HFFc6 (cell line): ENCODE measurements around the gene CERCAM. TPM values are rescaled to one million over a fixed set of nuclear protein-coding genes. Genes with fewer than 3 reads are reported as not detected.
A peak's percentile ranks its signal among the peaks of the same experiment; 100 is the strongest.
"Not testable (repeated sequence)": the region's sequence is repeated elsewhere in the genome, so short reads cannot be mapped to it uniquely, and the experiment has no call there.

ENCODE experiments used
- DNase-seq: peaks from one replicate; pipeline ENCODE4 v3.0.0-alpha.2; 2018
- H3K27ac Mint-ChIP-seq: 2 replicates; pipeline ENCODE4 v1.8.0; 2020; ENCODE audit warnings: mild to moderate bottlenecking, mixed read lengths
- H3K27me3 Mint-ChIP-seq: 2 replicates; pipeline ENCODE4 v1.8.0; 2021; ENCODE audit warnings: mild to moderate bottlenecking, moderate library complexity, mixed read lengths; ENCODE audit not compliant: insufficient read depth
- H3K36me3 Mint-ChIP-seq: 2 replicates; pipeline ENCODE4 v1.8.0; 2021; ENCODE audit warnings: low read depth, mixed read lengths
- H3K4me1 Mint-ChIP-seq: 2 replicates; pipeline ENCODE4 v1.8.0; 2020; ENCODE audit warnings: low read depth, mixed read lengths
- H3K4me3 Mint-ChIP-seq: 2 replicates; pipeline ENCODE4 v1.8.0; 2020; ENCODE audit warnings: mild to moderate bottlenecking, moderate library complexity, mixed read lengths
- H3K9me3 Mint-ChIP-seq: 2 replicates; pipeline ENCODE4 v1.8.0; 2020; ENCODE audit warnings: mild to moderate bottlenecking, mixed read lengths
- total RNA-seq, 6 experiments: library from RNA; stranded (reverse); fragmentation: NEBNext Ultra II Directional; extraction: Animal tissue kit (Norgen Biotek cat#: 25700); gene quantifications; 2 replicates in 1 of 6; 3 replicates in 5 of 6; pipeline ENCODE4 v1.2.3, GENCODE V29; 2021
- TF ChIP-seq, protein P1 (sequence below): fragments of 200-600 bp; sonication (generic); IDR thresholded peaks from 2 replicates; pipeline ENCODE4 v1.5.0; 2021; ENCODE audit warnings: antibody characterized with exemption, mild to moderate bottlenecking

The CERCAM gene
- total RNA-seq, 6 experiments from 2014 or later, result 125 to 172 (median 136) TPM

DNA sequence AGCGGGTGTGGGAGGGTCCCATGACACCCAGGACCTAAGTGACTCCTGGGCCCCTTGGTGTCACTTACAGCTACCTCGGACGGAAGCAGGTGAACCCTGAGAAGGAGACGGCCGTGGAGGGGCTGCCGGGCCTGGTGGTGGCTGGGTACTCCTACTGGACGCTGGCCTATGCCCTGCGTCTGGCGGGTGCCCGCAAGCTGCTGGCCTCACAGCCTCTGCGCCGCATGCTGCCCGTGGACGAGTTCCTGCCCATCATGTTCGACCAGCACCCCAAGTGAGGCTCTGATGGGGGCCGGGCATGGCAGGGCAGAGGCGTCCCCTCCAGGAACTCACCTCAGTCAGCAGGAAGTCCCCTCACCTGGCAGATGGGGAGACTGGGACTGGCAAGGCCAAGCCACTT, 13.7 kb downstream of the CERCAM start:
- H3K27me3 Mint-ChIP-seq, result no peaks in the 10 kb centered on the region
- H3K4me3 Mint-ChIP-seq, result no peak overlapping the region
- peaks cover 8% of the 10 kb centered on the region; the same call in 1 of the 2 replicates for H3K36me3 Mint-ChIP-seq
- no peaks in the 10 kb centered on the region for H3K9me3 Mint-ChIP-seq
- H3K27ac Mint-ChIP-seq, result no peak overlapping the region
- no peaks in the 10 kb centered on the region for H3K4me1 Mint-ChIP-seq
- no peak for DNase-seq
- TF ChIP-seq, protein P1, sequence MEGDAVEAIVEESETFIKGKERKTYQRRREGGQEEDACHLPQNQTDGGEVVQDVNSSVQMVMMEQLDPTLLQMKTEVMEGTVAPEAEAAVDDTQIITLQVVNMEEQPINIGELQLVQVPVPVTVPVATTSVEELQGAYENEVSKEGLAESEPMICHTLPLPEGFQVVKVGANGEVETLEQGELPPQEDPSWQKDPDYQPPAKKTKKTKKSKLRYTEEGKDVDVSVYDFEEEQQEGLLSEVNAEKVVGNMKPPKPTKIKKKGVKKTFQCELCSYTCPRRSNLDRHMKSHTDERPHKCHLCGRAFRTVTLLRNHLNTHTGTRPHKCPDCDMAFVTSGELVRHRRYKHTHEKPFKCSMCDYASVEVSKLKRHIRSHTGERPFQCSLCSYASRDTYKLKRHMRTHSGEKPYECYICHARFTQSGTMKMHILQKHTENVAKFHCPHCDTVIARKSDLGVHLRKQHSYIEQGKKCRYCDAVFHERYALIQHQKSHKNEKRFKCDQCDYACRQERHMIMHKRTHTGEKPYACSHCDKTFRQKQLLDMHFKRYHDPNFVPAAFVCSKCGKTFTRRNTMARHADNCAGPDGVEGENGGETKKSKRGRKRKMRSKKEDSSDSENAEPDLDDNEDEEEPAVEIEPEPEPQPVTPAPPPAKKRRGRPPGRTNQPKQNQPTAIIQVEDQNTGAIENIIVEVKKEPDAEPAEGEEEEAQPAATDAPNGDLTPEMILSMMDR, result no peak

GRCh38 chr9:128435611-128436010, 15.0 kb downstream of the CERCAM start:
- TF ChIP-seq, protein P1, result no peak
- no peaks in the 10 kb centered on the region for H3K4me1 Mint-ChIP-seq
- no peaks in the 10 kb centered on the region for H3K27me3 Mint-ChIP-seq
- no peak for DNase-seq
- no peaks in the 10 kb centered on the region for H3K9me3 Mint-ChIP-seq
- no peak overlapping the region for H3K4me3 Mint-ChIP-seq
- H3K36me3 Mint-ChIP-seq, result peaks cover 8% of the 10 kb centered on the region; the same call in 1 of the 2 replicates
- H3K27ac Mint-ChIP-seq, result no peak overlapping the region

DNA sequence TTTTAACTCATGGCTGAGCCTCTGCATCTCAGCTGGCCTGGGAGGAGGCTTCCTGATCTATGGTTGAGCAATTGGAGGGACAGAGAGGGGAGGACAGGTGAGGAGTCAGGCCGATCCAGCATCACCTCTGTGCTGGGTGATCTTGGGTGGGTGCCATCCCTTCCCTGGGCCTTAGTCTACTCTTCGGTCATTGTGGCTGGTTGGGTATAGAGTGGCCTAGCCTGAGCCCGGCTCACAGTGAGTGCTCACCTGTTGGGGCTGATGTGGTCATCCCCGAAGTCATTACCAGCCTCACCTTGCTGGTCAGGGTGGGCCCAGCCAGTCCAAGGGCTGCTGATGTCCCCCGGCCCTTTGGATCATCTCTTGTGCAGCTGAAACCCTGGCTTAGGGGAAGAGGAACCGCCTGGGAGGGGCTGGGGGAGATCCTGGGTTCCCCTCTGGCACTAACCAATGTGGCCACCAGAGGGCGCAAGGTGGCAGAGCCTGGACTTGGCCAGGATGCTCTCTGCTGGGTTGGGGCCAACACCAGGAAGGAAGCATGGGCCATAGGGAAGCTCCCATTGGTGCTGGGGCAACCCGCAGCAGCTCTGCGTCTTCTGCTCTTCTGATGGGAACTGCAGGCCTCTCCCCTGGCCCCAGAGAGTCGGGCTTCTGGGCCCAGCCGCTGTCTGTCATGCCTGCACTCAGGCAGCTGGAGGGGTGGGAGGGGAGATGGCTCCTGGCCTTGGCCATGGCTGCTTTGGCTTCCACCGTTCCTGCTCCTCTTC, 17.9 kb downstream of the CERCAM start:
- no peak overlapping the region for H3K27ac Mint-ChIP-seq
- no peak overlapping the region for H3K4me3 Mint-ChIP-seq
- peak; percentile 55 for DNase-seq
- H3K27me3 Mint-ChIP-seq, result no peaks in the 10 kb centered on the region; the same call in 1 of the 2 replicates
- no peaks in the 10 kb centered on the region for H3K4me1 Mint-ChIP-seq
- H3K36me3 Mint-ChIP-seq, result peaks cover 8% of the 10 kb centered on the region; the same call in 1 of the 2 replicates
- H3K9me3 Mint-ChIP-seq, result no peaks in the 10 kb centered on the region
- TF ChIP-seq, protein P1, result peak; percentile 99

- H3K4me1 Mint-ChIP-seq, result no peaks in the 10 kb centered on the region
- peaks cover 8% of the 10 kb centered on the region; the same call in 1 of the 2 replicates for H3K36me3 Mint-ChIP-seq
- no peak overlapping the region for H3K27ac Mint-ChIP-seq
- DNase-seq, result no peak
- no peaks in the 10 kb centered on the region for H3K9me3 Mint-ChIP-seq
- TF ChIP-seq, protein P1, result no peak
- H3K4me3 Mint-ChIP-seq, result no peak overlapping the region
- no peaks in the 10 kb centered on the region; the same call in 1 of the 2 replicates for H3K27me3 Mint-ChIP-seq
Observed at GRCh38 chr9:128439273-128439672, 18.6 kb downstream of the CERCAM start.

- Mint-ChIP-seq H3K27me3 (no peaks in the 10 kb centered on the region; the same call in 1 of the 2 replicates), H3K4me1 (no peaks in the 10 kb centered on the region), H3K36me3 (peaks cover 4% of the 10 kb centered on the region; the same call in 1 of the 2 replicates), H3K9me3 (no peaks in the 10 kb centered on the region), H3K4me3 (no peak overlapping the region), H3K27ac (no peak overlapping the region)
- TF ChIP-seq, protein P1, result no peak
- no peak for DNase-seq
Observed at GRCh38 chr9:128442150-128442549, 21.5 kb downstream of the CERCAM start.

GRCh38 chr9:128446505-128446904, 25.8 kb downstream of the CERCAM start:
- not testable (repeated sequence) for H3K36me3 Mint-ChIP-seq, H3K4me3 Mint-ChIP-seq, H3K9me3 Mint-ChIP-seq, H3K4me1 Mint-ChIP-seq, DNase-seq, H3K27me3 Mint-ChIP-seq, H3K27ac Mint-ChIP-seq
